ENCODE data around the gene BCL11B.

The BCL11B gene

GRCh38 chr14:99137001-99137700 is 134.8 kb downstream of the BCL11B start:
- no peak for DNase-seq (ENCODE audit: low read depth, low spot score)

GRCh38 chr14:99136401-99136800 is 135.6 kb downstream of the BCL11B start:
- DNase-seq (ENCODE audit: low read depth, low spot score): no peak

GRCh38 chr14:99136047-99136400 is 136.0 kb downstream of the BCL11B start:
- DNase-seq (ENCODE audit: low read depth, low spot score): no peak

GRCh38 chr14:99134516-99135046 is 137.4 kb downstream of the BCL11B start:
- no peak for DNase-seq (ENCODE audit: low read depth, low spot score)

- DNase-seq (ENCODE audit: low read depth, low spot score): no peak
Observed at GRCh38 chr14:99133636-99134515, 138.1 kb downstream of the BCL11B start.

- no peak for DNase-seq (ENCODE audit: low read depth, low spot score)
Observed at GRCh38 chr14:99132821-99133635, 139.0 kb downstream of the BCL11B start.

GRCh38 chr14:99131632-99132271 is 140.2 kb downstream of the BCL11B start:
- no peak for DNase-seq (ENCODE audit: low read depth, low spot score)

GRCh38 chr14:99129998-99130397 is 142.0 kb downstream of the BCL11B start:
- no peak for DNase-seq (ENCODE audit: low read depth, low spot score)

GRCh38 chr14:99129211-99129696 is 142.7 kb downstream of the BCL11B start:
- no peak for DNase-seq (ENCODE audit: low read depth, low spot score)

- no peak for DNase-seq (ENCODE audit: low read depth, low spot score)
Observed at GRCh38 chr14:99128185-99128584, 143.8 kb downstream of the BCL11B start.

- no peak for DNase-seq (ENCODE audit: low read depth, low spot score)
Observed at GRCh38 chr14:99127651-99128167, 144.3 kb downstream of the BCL11B start.

GRCh38 chr14:99125616-99126431 is 146.2 kb downstream of the BCL11B start:
- DNase-seq (ENCODE audit: low read depth, low spot score): no peak

GRCh38 chr14:99125113-99125512 is 146.9 kb downstream of the BCL11B start:
- no peak for DNase-seq (ENCODE audit: low read depth, low spot score)

- no peak for DNase-seq (ENCODE audit: low read depth, low spot score)
Observed at GRCh38 chr14:99124482-99125105, 147.4 kb downstream of the BCL11B start.

GRCh38 chr14:99123208-99123870 is 148.7 kb downstream of the BCL11B start:
- no peak for DNase-seq (ENCODE audit: low read depth, low spot score)

- no peak for DNase-seq (ENCODE audit: low read depth, low spot score)
Observed at GRCh38 chr14:99122521-99123125, 149.4 kb downstream of the BCL11B start.

- DNase-seq (ENCODE audit: low read depth, low spot score): no peak
Observed at GRCh38 chr14:99121319-99121875, 150.6 kb downstream of the BCL11B start.
